H1 (cell line): Measurements from ENCODE around the gene EFEMP2. TPM values are rescaled to one million over a fixed set of nuclear protein-coding genes. Genes with fewer than 3 reads are reported as not detected.

ENCODE experiments used
- CTCF ChIA-PET: fragments of 300-600 bp; sonication (Branson Sonifier 250); formaldehyde crosslinking; loops from one replicate; lab custom pipeline; 2021; ENCODE audit not compliant: partially characterized antibody; lab: Charles Lee
- POLR2A ChIA-PET: fragments of 300-600 bp; sonication (Branson Sonifier 250); formaldehyde crosslinking; loops from one replicate; lab custom pipeline; 2021; ENCODE audit warnings: inconsistent platforms; ENCODE audit not compliant: partially characterized antibody; lab: Charles Lee
- DNase-seq, 2 experiments: peaks; one replicate each; pipeline versions ENCODE4 v3.0.0 to v3.0.0-alpha.2; 2010 to 2022; ENCODE audit warnings: low spot score in 2 of 2, low read depth in 1 of 2, mixed read lengths in 1 of 2
- FAIRE-seq: peaks from 2 replicates; lab custom pipeline; 2011; peaks lifted over from hg19 to GRCh38; lab: Jason Lieb, UNC
- H2AFZ ChIP-seq: 2 replicates; pipeline ENCODE4 v1.8.1; 2012; ENCODE audit warnings: low read length, inconsistent platforms
- H2AK5ac ChIP-seq: 2 replicates; pipeline ENCODE4 v1.6.1; 2013; ENCODE audit warnings: low read depth, low read length
- H2BK120ac ChIP-seq: replicated peaks from 2 replicates; pipeline ENCODE3; 2013; ENCODE audit warnings: low read depth, low read length, inconsistent platforms
- H2BK12ac ChIP-seq: 2 replicates; pipeline ENCODE4 v1.6.1; 2013; ENCODE audit warnings: low read depth, low read length
- H2BK15ac ChIP-seq: 2 replicates; pipeline ENCODE4 v1.6.1; 2013; ENCODE audit warnings: low read length
- H2BK20ac ChIP-seq: 2 replicates; pipeline ENCODE4 v1.6.1; 2013; ENCODE audit warnings: low read length
- H2BK5ac ChIP-seq: 2 replicates; pipeline ENCODE4 v1.6.1; 2013; ENCODE audit warnings: low read depth, low read length
- H3K14ac ChIP-seq: 2 replicates; pipeline ENCODE4 v1.6.1; 2013; ENCODE audit warnings: inconsistent platforms; ENCODE audit not compliant: insufficient read length
- H3K18ac ChIP-seq: 2 replicates; pipeline ENCODE4 v1.6.1; 2013; ENCODE audit warnings: low read length; ENCODE audit errors: extremely low read depth
- H3K23ac ChIP-seq: 2 replicates; pipeline ENCODE4 v1.6.1; 2013; ENCODE audit warnings: inconsistent platforms; ENCODE audit not compliant: insufficient read length
- H3K23me2 ChIP-seq: 2 replicates; pipeline ENCODE4 v1.6.1; 2013; ENCODE audit warnings: low read depth, low read length
- H3K27ac ChIP-seq: 2 replicates; pipeline ENCODE4 v1.6.1; 2011; ENCODE audit warnings: low read depth, low read length, inconsistent platforms
- H3K27me3 ChIP-seq, 4 experiments: replicated peaks in 1 of 4; 1 replicate in 1 of 4; 2 replicates in 3 of 4; pipeline versions ENCODE4 v1.6.1 to v1.8.1; 2011 to 2013; ENCODE audit warnings: low read length in 3 of 4, mild to moderate bottlenecking in 3 of 4, inconsistent platforms in 2 of 4, mixed read lengths in 2 of 4, moderate library complexity in 1 of 4; ENCODE audit not compliant: control insufficient read depth in 3 of 4, insufficient read depth in 3 of 4; ENCODE audit errors: extremely low read depth in 1 of 4
- H3K36me3 ChIP-seq, 4 experiments: 2 replicates each; pipeline versions ENCODE4 v1.6.1 to v1.8.1; 2011 to 2013; ENCODE audit warnings: mild to moderate bottlenecking in 4 of 4, low read length in 3 of 4, moderate library complexity in 2 of 4, control low read depth in 1 of 4, inconsistent platforms in 1 of 4; ENCODE audit not compliant: insufficient read depth in 4 of 4, control insufficient read depth in 2 of 4
- H3K4ac ChIP-seq: replicated peaks from 2 replicates; pipeline ENCODE3; 2013; ENCODE audit warnings: low read length, low read depth, mixed read lengths, inconsistent platforms; ENCODE audit not compliant: insufficient read length
- H3K4me1 ChIP-seq, 4 experiments: replicated peaks in 1 of 4; 1 replicate in 1 of 4; 2 replicates in 3 of 4; pipeline versions ENCODE4 v1.6.1 to v1.8.1; 2011 to 2013; ENCODE audit warnings: low read length in 3 of 4, inconsistent platforms in 2 of 4, mixed read lengths in 1 of 4; ENCODE audit not compliant: insufficient read depth in 4 of 4, control insufficient read depth in 3 of 4
- H3K4me2 ChIP-seq, 2 experiments: 2 replicates each; pipeline versions ENCODE4 v1.6.1 to v1.8.1; 2011 to 2013; ENCODE audit warnings: low read depth in 2 of 2, low read length in 2 of 2, control low read depth in 1 of 2, inconsistent platforms in 1 of 2, mild to moderate bottlenecking in 1 of 2; ENCODE audit not compliant: insufficient read depth in 1 of 2
- H3K4me3 ChIP-seq, 4 experiments: fragments of 200-600, 300-600 bp in 1 of 4; sonication (generic), shearing (Covaris generic), sonication (Bioruptor Twin) in 1 of 4; 2 replicates each; pipeline versions ENCODE4 v1.5.1 to v1.8.1; 2011 to 2016; ENCODE audit warnings: low read length in 4 of 4, low read depth in 3 of 4, control low read depth in 2 of 4, inconsistent platforms in 2 of 4, mild to moderate bottlenecking in 2 of 4, mixed read lengths in 1 of 4, moderate library complexity in 1 of 4; ENCODE audit not compliant: insufficient read depth in 2 of 4; ENCODE audit errors: extremely low read depth in 1 of 4
- H3K56ac ChIP-seq: replicated peaks from 2 replicates; pipeline ENCODE3; 2013; ENCODE audit warnings: low read depth, mild to moderate bottlenecking, mixed read lengths, low read length, inconsistent platforms; ENCODE audit not compliant: insufficient read length
- H3K79me1 ChIP-seq: 2 replicates; pipeline ENCODE4 v1.6.1; 2013; ENCODE audit warnings: low read depth, low read length, control low read depth
- H3K79me2 ChIP-seq, 2 experiments: 2 replicates each; pipeline versions ENCODE4 v1.6.1 to v1.8.1; 2012 to 2013; ENCODE audit warnings: low read length in 2 of 2, mild to moderate bottlenecking in 2 of 2, inconsistent platforms in 1 of 2; ENCODE audit not compliant: insufficient read depth in 2 of 2, control insufficient read depth in 1 of 2
- H3K9ac ChIP-seq, 4 experiments: replicated peaks in 1 of 4; 1 replicate in 1 of 4; 2 replicates in 3 of 4; pipeline versions ENCODE4 v1.6.1 to v1.8.1; 2011 to 2013; ENCODE audit warnings: low read depth in 3 of 4, low read length in 3 of 4, control low read depth in 2 of 4, mild to moderate bottlenecking in 2 of 4, moderate library complexity in 2 of 4, inconsistent platforms in 1 of 4; ENCODE audit errors: extremely low read depth in 1 of 4
- H3K9me3 ChIP-seq, 2 experiments: 2 replicates each; pipeline versions ENCODE4 v1.6.1 to v1.8.1; 2012 to 2013; ENCODE audit warnings: mild to moderate bottlenecking in 2 of 2, moderate library complexity in 2 of 2, control low read depth in 1 of 2, inconsistent platforms in 1 of 2, low read depth in 1 of 2, low read length in 1 of 2, mixed read lengths in 1 of 2; ENCODE audit not compliant: insufficient read depth in 2 of 2
- H4K20me1 ChIP-seq, 2 experiments: replicated peaks in 1 of 2; 2 replicates each; pipeline versions ENCODE3 to v1.8.1; 2011 to 2013; ENCODE audit warnings: inconsistent platforms in 2 of 2, low read length in 2 of 2, mild to moderate bottlenecking in 1 of 2; ENCODE audit not compliant: insufficient read depth in 2 of 2, control insufficient read depth in 1 of 2
- H4K5ac ChIP-seq: 2 replicates; pipeline ENCODE4 v1.6.1; 2013; ENCODE audit warnings: low read length, low read depth, mixed read lengths, inconsistent platforms; ENCODE audit not compliant: insufficient read length
- H4K8ac ChIP-seq: 2 replicates; pipeline ENCODE4 v1.8.0; 2013; ENCODE audit warnings: mild to moderate bottlenecking, moderate library complexity, low read length, inconsistent platforms; ENCODE audit not compliant: insufficient read depth; ENCODE audit errors: extremely low read depth
- H4K91ac ChIP-seq: replicated peaks from 2 replicates; pipeline ENCODE3; 2013; ENCODE audit warnings: low read length, mixed read lengths, inconsistent platforms; ENCODE audit not compliant: insufficient read length
- E2F6 ChIP-seq: IDR thresholded peaks from 2 replicates; pipeline ENCODE4 v1.6.1; 2012; ENCODE audit warnings: inconsistent platforms
- EZH2 ChIP-seq: fragments of 200-600 bp; sonication (generic); IDR thresholded peaks from 2 replicates; pipeline ENCODE4 v1.7.1; 2012; ENCODE audit warnings: low read depth, mild to moderate bottlenecking, moderate library complexity, low read length, inconsistent platforms; ENCODE audit not compliant: severe bottlenecking
- MAX ChIP-seq: IDR thresholded peaks from 2 replicates; pipeline ENCODE4 v1.6.1; 2012; ENCODE audit warnings: inconsistent platforms
- POLR2A ChIP-seq, 2 experiments: IDR thresholded peaks; 1 replicate in 1 of 2; 2 replicates in 1 of 2; pipeline ENCODE4 v1.6.1; 2011; ENCODE audit warnings: low read depth in 2 of 2, low read length in 2 of 2, mild to moderate bottlenecking in 2 of 2; ENCODE audit errors: control extremely low read depth in 1 of 2
- SAP30 ChIP-seq: fragments of 300-600 bp; sonication (generic); IDR thresholded peaks from 2 replicates; pipeline ENCODE4 v1.7.1; 2012; ENCODE audit warnings: low read length, moderate library complexity, mild to moderate bottlenecking, inconsistent platforms; ENCODE audit not compliant: insufficient read depth, insufficient replicate concordance
- USF2 ChIP-seq: IDR thresholded peaks from 2 replicates; pipeline ENCODE4 v1.6.1; 2011; ENCODE audit warnings: low read length, improper control_type of control experiment
- WGBS, 2 experiments: shearing (Covaris generic) in 1 of 2; methylation state at CpG; one replicate each; pipeline versions ENCODE4 v1.1.6 to v1.1.7; 2013 to 2015; ENCODE audit warnings: low lambda C conversion rate in 2 of 2, mixed read lengths in 2 of 2, inconsistent platforms in 1 of 2, low coverage in 1 of 2, missing lambda C conversion rate in 1 of 2; ENCODE audit not compliant: insufficient replicate concordance in 2 of 2, insufficient coverage in 1 of 2, insufficient read length in 1 of 2; ENCODE audit errors: extremely low coverage in 1 of 2, missing lambda C conversion rate in 1 of 2; 5-methylcytosine and 5-hydroxymethylcytosine counted together
- polyA plus RNA-seq, 7 experiments: library from polyadenylated mRNA; depleted of rRNA in 3 of 7; stranded (reverse) in 5 of 7; unstranded in 2 of 7; fragments of >200 nt in 5 of 7; fragments of 200-250 nt in 2 of 7; gene quantifications; 1 replicate in 5 of 7; 2 replicates in 1 of 7; 4 replicates in 1 of 7; pipeline versions ENCODE4 v1.2.1 to v1.2.3, GENCODE V29; 2011 to 2013; ENCODE audit warnings: missing spikeins in 2 of 7, mixed read lengths in 2 of 7
- total RNA-seq: library from RNA; stranded (reverse); fragmentation: NEBNext Ultra II Directional; extraction: Animal tissue kit (Norgen Biotek cat#: 25700); gene quantifications from 2 replicates; pipeline ENCODE4 v1.2.1, GENCODE V29; 2021

Gene EFEMP2
- total and polyA plus RNA-seq, 2 of the 8 experiments (the other 6 are each of a cell fraction or from before 2014, with no cell fraction given) = 8.8 to 17.2 TPM

GRCh38 chr11:65856689-65857499 lies 15.7 kb downstream of the EFEMP2 start:
- Histone ChIP-seq H3K56ac (peak overlapping the region; percentile 48), H2AK5ac (peak overlapping the region; percentile 61; the same call in 1 of the 2 replicates), H3K9me3 (no peaks in the 10 kb centered on the region), H3K27ac (peak overlapping the region; percentile 81), H2BK5ac (peak overlapping the region; percentile 95), H4K20me1 (peaks cover 29 to 30% of the 10 kb centered on the region in 2 experiments), H3K4me2 (peak overlapping the region; percentile 83 to 84), H2BK12ac (no peak overlapping the region), H4K91ac (peak overlapping the region; percentile 77), H3K4me1 (peaks cover 0 to 15% (median 6%) of the 10 kb centered on the region in 4 experiments; a peak in 5 of 7 replicates), H3K18ac (peak overlapping the region; percentile 55), H3K9ac (peak overlapping the region; percentile 85 to 90 (median 88)), H3K79me1 (peaks cover 20% of the 10 kb centered on the region), H3K23ac (no peak overlapping the region), H3K14ac (no peak overlapping the region), H3K36me3 (peaks cover 17 to 34% (median 30%) of the 10 kb centered on the region in 4 experiments), H3K79me2 (peaks cover 15 to 41% of the 10 kb centered on the region in 2 experiments), H2BK15ac (no peak overlapping the region), H2BK120ac (no peak overlapping the region), H4K5ac (peak overlapping the region; percentile 55), H4K8ac (peak overlapping the region; percentile 95), H3K4ac (peak overlapping the region; percentile 63), H2AFZ (no peak overlapping the region), H3K4me3 (peak overlapping the region; percentile 86 to 96 (median 91)), H2BK20ac (no peak overlapping the region), H3K27me3 (no peaks in the 10 kb centered on the region), H3K23me2 (peaks cover 19% of the 10 kb centered on the region)
- ChIA-PET CTCF (interaction anchor here (0.9 to 8.6 kb wide), 3 partner anchors 13 to 41 kb away, joined by 4 to 71 read pairs (median 8); partner anchors contain the start of gene EFEMP2), POLR2A (interaction anchor here (0.5 to 39.7 kb wide), 14 partner anchors 1 to 356 kb away, joined by 3 to 1071 read pairs (median 4); partner anchors contain the start of genes CCDC85B, CFL1, CTSW and EFEMP2)
- 4% methylated on average over 53 of the region's 57 CpGs; no CpG with 5 or more reads in 1 of the 2 experiments for WGBS, 2 experiments
- FAIRE-seq = no peak
- peak in 1 of 2 experiments; percentile 84 for DNase-seq
- TF ChIP-seq POLR2A (IDR thresholded peaks at IDR 0.05; ENCODE audit: control extremely low read depth in 1 of 2, low read depth in 2 of 2, low read length in 2 of 2) (peak in 1 of 2 experiments; percentile 63; a peak in 1 of 3 replicates), E2F6 (no peak), SAP30 (peak; percentile 64), USF2 (peak; percentile 88), MAX (peak; percentile 72), EZH2 (no peak)
